Activated T-helper 1 cell treated with anti-CD3 and anti-CD28 coated beads, Interleukin-12 subunit alpha, Interleukin-12 subunit beta, Interleukin-2, Interleukin-4 antibody, amounts not matched to agents 30 ng/mL and 10 ng/mL and 1 ng/mL, durations not matched to agents 14 hours and 24 hours and 36 hours (primary cell): ENCODE data around the gene TH. TPM values are rescaled to one million over a fixed set of nuclear protein-coding genes. Genes with fewer than 3 reads are reported as not detected.

Experiments
- DNase-seq: peaks from one replicate; pipeline ENCODE4 v3.0.0; 2021; ENCODE audit warnings: low spot score
- H3K27ac Mint-ChIP-seq: one replicate; pipeline ENCODE4 v1.8.0; 2021; ENCODE audit warnings: mild to moderate bottlenecking, mixed read lengths
- H3K27me3 Mint-ChIP-seq: one replicate; pipeline ENCODE4 v1.8.0; 2022; ENCODE audit warnings: mild to moderate bottlenecking, moderate library complexity, mixed read lengths; ENCODE audit not compliant: insufficient read depth
- H3K36me3 Mint-ChIP-seq: one replicate; pipeline ENCODE4 v1.8.0; 2021; ENCODE audit warnings: low read depth, mixed read lengths
- H3K4me1 Mint-ChIP-seq: one replicate; pipeline ENCODE4 v1.8.0; 2021; ENCODE audit warnings: low read depth, mixed read lengths
- H3K4me3 Mint-ChIP-seq: one replicate; pipeline ENCODE4 v1.8.0; 2021; ENCODE audit warnings: mild to moderate bottlenecking, moderate library complexity, mixed read lengths
- H3K9me3 Mint-ChIP-seq: one replicate; pipeline ENCODE4 v1.8.0; 2021; ENCODE audit warnings: mixed read lengths
- intact Hi-C: fragments of 100-400 bp; cut with micrococcal nuclease; formaldehyde crosslinking; loops from one replicate; pipeline ENCODE4 v1.15.1; 2024
- total RNA-seq: library from RNA; stranded (reverse); gene quantifications from 2 replicates; pipeline ENCODE4 v1.2.3, GENCODE V29; 2022

TH gene
- total RNA-seq, 1 donor from 2014 or later: not detected

DNA sequence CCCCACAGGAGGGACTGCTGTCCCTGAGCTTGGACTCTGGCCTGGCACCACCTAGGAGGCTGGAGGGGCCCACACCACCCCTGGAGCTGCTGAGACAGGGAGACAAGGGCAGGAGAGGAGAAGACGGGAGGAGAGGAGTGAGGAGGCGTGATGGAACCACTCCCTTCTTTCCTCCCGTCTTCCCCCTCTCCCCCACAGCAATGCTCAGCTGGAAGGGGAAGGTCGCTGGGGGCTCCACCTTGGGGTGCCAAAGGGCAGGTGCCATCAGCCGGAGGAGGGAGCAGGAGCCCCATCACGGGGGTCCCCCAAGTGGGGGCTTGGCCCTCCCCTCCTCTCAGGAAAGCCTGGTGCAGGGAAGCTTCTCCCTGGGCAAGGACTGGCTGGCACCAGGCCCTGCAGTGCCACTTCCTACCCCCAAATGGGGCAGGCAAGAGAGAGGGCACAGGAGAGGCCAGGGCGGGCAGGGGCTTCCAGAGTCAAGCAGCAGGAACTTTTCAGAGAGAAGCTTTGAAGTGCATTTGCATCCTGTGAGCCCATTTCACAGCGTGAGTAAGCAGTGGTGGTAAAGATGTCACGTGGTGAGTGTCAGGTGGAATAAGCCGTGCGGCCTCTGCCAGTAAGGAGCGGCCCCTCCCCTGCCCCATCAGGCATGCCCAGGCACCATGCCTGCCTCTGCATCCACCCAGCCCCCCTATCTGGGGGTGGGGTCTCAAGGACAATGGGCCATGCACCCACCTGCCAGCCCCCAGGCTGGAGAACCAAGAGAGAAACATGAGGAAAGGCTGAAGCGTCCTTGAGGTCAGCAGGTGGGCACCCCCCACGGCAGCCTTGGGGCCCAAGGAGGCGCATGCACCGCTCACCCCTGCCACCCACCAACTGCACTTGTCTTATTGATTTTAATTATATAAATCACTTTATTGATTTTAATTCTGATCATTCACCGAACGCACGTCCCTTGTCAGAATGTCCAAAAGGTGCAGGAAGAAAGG, 37.3 kb downstream of the TH start:
- DNase-seq: no peak

DNA sequence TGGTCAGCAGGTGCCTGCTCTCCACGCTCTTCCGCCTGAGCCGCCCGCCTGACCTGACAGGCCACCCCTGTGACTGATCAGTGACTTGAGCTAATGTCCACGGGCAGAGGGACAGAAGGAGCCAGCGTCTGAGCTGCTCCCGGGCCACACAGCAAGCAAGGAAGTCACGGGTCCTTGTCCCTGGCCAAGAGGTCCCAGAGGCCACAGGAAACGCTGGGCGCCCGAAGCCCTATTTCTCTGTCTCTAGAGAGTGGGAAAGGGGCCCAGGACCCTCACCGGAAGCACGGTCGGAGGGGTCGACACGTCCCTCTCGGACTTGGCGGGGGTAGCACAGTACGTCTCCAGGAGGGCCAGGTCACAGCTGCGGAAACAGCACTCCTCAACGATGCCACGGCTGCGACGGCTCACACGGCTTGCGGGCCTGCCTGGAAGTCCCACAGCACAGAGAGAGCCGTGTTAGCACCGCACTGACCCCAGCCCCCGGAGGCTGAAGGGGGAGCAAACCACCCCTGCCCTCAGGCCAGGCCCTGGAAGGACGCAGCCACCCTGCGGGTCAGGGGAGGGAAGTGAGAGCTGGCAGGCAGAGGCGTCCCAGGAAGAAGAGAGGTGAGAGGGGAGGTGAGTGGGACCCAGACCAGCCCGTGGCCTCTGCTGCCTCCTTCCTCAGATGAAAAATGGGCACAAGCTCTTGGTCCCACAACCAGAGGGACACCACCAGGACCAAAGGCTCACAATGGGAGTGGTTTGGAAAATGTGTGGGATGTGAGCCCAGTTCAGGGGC, 38.2 kb downstream of the TH start:
- Mint-ChIP-seq H3K9me3 (peaks cover 4% of the 10 kb centered on the region), H3K4me1 (no peaks in the 10 kb centered on the region), H3K36me3 (no peaks in the 10 kb centered on the region), H3K27ac (no peak overlapping the region), H3K4me3 (no peak overlapping the region), H3K27me3 (peaks cover 43% of the 10 kb centered on the region)
- DNase-seq: no peak
- intact Hi-C loops: no loop called here

More for the DNA sequence above, 37.3 kb downstream of the TH start:
- Mint-ChIP-seq H3K4me3 (no peak overlapping the region), H3K36me3 (no peaks in the 10 kb centered on the region), H3K27me3 (peaks cover 40% of the 10 kb centered on the region), H3K27ac (no peak overlapping the region), H3K9me3 (peaks cover 4% of the 10 kb centered on the region), H3K4me1 (no peaks in the 10 kb centered on the region)
- intact Hi-C loops: no loop called here

DNA sequence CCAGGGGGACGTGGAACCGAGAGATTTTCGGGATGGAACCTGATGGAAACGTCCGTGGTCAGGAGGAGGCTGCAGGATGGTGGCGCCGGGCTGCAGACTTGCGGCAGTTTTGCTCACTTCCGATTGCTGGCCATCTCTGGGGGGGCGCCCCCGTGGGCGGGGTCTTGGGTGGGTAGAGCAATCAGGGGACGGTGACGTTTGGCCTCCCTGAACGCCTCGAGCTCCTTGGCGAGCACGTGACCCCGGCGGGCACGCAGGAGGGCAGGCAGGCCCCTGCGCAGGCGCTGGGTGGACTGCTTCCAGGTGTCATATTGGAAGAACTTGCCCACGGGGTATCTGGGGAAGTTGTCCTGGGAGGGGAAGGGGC, 38.8 kb downstream of the TH start:
- H3K27me3 Mint-ChIP-seq: peaks cover 41% of the 10 kb centered on the region
- H3K4me3 Mint-ChIP-seq: no peak overlapping the region
- intact Hi-C loops: no loop called here
- no peaks in the 10 kb centered on the region for H3K4me1 Mint-ChIP-seq
- DNase-seq: no peak
- H3K36me3 Mint-ChIP-seq: no peaks in the 10 kb centered on the region
- peaks cover 4% of the 10 kb centered on the region for H3K9me3 Mint-ChIP-seq
- H3K27ac Mint-ChIP-seq: no peak overlapping the region

DNA sequence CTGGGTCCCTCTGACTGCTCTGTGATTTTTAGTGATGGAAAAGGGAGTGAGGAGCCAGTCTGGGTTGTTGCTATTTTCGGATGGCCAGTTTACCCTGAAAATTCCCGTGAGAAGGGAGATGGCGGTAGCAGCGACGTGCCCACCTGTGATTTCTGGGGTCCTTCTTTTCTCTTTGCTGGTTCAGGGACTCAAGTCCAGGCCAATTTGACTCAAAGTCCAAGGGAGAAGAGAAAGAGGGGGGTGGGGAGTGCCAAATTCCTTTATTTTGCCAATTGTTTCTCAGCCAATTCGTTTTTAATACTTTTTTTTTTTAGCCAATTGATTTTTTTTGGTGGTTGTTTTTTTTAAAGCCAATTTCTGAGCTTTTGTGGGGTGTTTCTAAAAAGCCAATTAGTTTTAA, 39.4 kb downstream of the TH start:
- no peaks in the 10 kb centered on the region for H3K36me3 Mint-ChIP-seq
- H3K27me3 Mint-ChIP-seq: peaks cover 35% of the 10 kb centered on the region
- H3K27ac Mint-ChIP-seq: no peak overlapping the region
- DNase-seq: no peak
- H3K4me3 Mint-ChIP-seq: no peak overlapping the region
- H3K9me3 Mint-ChIP-seq: peaks cover 4% of the 10 kb centered on the region
- no peaks in the 10 kb centered on the region for H3K4me1 Mint-ChIP-seq
- intact Hi-C loops: no loop called here

DNA sequence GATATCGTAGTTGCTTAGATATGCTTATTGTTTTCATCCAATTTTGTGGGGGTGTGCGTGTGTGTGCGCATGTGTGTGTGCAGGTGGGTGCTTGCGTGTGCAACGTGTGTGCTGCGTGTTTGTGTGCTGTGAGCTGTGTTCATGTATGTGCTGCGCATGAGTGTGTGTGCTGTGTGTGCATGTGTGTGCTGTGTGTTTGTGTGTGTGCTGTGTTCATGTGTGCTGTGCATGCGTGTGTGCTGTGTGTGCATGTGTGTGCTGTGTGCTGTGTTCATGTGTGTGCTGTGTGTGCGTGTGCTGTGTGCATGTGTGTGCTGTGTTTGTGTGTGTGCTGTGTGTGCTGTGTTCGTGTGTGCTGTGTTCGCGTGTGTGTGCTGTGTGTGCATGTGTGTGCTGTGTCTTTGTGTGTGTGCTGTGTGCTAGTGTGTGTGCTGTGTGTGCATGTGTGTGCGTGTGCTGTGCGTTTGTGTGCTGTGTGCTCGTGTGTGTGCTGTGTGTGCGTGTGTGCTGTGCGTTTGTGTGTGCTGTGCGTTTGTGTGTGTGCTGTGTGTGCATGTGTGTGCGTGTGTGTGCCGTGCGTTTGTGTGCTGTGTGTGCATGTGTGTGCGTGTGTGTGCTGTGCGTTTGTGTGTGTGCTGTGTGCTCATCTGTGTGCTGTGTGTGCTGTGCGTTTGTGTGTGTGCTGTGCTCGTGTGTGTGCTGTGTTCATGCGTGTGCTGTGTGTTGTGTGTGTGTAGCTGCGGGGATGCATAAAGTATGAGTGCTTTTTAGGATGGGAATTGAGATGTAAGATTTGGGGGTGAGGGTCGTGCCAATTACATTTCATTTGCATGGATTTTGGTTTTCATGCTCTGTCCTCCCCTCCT, 40.0 kb downstream of the TH start:
- intact Hi-C loops: no loop called here
- peaks cover 31% of the 10 kb centered on the region for H3K27me3 Mint-ChIP-seq
- DNase-seq: no peak

DNA sequence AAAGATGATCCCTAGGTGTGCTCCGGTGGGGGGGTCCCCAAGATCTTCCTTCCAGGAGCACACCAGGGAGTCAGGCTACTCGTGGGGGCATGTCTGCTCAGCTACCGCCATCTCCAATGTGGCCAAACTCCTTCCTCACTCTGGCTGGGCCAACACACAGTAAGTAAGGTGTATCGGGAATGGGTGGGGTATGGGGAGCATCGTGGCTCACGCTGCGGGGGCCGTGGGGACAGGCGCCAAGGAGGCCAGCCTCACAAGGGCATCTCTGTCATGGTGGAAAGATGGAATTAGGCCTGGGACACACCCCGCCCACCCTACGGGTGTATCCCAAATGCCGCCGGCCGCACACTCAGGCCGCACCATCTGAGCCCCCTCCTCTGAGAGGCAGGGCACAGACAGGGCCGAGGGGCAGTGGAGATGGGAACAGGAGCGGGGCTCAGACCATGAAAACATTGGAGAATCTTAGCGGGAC, 40.7 kb downstream of the TH start:
- peaks cover 25% of the 10 kb centered on the region for H3K27me3 Mint-ChIP-seq

More for the DNA sequence above, 40.0 kb downstream of the TH start:
- H3K9me3 Mint-ChIP-seq: peaks cover 4% of the 10 kb centered on the region
- H3K4me3 Mint-ChIP-seq: no peak overlapping the region
- H3K36me3 Mint-ChIP-seq: no peaks in the 10 kb centered on the region
- no peak overlapping the region for H3K27ac Mint-ChIP-seq
- H3K4me1 Mint-ChIP-seq: no peaks in the 10 kb centered on the region

DNA sequence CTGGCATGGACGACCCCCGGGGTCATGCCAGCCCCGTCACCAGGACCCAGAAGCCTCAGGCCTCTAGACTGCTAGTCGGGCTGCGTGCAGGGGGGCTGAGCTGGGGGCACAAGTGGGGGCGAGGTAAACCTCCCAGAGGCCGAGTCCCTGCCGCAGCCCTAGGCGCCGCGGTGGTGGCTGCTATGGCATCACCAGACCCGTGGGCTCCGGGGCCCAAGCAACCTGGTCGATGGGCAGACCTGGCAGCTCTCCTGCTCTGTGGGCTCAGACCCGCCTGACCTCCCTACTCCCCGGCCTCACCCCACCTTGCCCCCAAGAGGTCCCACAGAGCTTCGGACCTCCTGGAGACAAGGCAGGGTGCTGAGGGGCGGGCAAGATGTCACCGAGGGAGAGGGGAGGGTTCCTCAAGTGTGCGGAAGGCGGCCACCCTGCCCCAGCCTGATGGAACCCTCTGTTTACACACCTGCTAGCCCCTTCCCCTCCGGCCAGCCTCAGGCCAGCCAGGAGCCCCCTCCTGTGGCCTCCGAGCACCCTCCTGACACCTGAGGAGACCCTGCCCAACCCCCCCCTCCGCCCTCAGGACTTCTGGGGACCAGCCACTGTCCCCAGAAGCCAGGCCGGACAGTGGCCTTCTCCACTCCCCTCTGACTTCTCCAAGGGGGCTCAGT, 41.8 kb downstream of the TH start:
- no peaks in the 10 kb centered on the region for H3K4me1 Mint-ChIP-seq
- no peak overlapping the region for H3K27ac Mint-ChIP-seq
- H3K4me3 Mint-ChIP-seq: no peak overlapping the region

More for the DNA sequence above, 40.7 kb downstream of the TH start:
- Mint-ChIP-seq H3K27ac (no peak overlapping the region), H3K4me1 (no peaks in the 10 kb centered on the region), H3K36me3 (no peaks in the 10 kb centered on the region), H3K4me3 (no peak overlapping the region), H3K9me3 (peaks cover 4% of the 10 kb centered on the region)
- DNase-seq: no peak
- intact Hi-C loops: no loop called here

DNA sequence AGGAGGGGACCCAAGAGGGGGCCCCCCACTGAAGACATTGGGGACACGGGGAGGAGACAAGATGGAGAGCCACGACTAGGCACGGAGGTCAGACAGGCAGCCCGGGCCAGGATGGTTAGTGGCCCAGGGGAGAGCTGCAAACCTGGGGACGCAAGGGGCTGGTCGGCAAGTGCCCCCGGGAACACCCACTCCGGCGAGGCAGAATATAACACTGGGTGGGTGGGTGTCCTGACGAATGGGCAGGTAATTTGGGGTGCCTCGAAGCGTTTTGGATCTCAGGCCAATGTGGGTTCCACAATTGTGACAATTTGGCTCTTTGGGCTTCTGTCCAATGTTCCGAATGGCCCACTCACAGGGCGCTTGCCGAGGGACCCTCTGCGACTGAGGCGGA, 42.3 kb downstream of the TH start:
- Mint-ChIP-seq H3K36me3 (no peaks in the 10 kb centered on the region), H3K4me1 (no peaks in the 10 kb centered on the region), H3K27ac (no peak overlapping the region), H3K27me3 (peaks cover 15% of the 10 kb centered on the region), H3K9me3 (peaks cover 9% of the 10 kb centered on the region), H3K4me3 (no peak overlapping the region)
- intact Hi-C loops: no loop called here
- DNase-seq: no peak

More for the DNA sequence above, 41.8 kb downstream of the TH start:
- no peaks in the 10 kb centered on the region for H3K36me3 Mint-ChIP-seq
- H3K9me3 Mint-ChIP-seq: peaks cover 5% of the 10 kb centered on the region
- H3K27me3 Mint-ChIP-seq: peaks cover 15% of the 10 kb centered on the region
- intact Hi-C loops: no loop called here
- DNase-seq: no peak

DNA sequence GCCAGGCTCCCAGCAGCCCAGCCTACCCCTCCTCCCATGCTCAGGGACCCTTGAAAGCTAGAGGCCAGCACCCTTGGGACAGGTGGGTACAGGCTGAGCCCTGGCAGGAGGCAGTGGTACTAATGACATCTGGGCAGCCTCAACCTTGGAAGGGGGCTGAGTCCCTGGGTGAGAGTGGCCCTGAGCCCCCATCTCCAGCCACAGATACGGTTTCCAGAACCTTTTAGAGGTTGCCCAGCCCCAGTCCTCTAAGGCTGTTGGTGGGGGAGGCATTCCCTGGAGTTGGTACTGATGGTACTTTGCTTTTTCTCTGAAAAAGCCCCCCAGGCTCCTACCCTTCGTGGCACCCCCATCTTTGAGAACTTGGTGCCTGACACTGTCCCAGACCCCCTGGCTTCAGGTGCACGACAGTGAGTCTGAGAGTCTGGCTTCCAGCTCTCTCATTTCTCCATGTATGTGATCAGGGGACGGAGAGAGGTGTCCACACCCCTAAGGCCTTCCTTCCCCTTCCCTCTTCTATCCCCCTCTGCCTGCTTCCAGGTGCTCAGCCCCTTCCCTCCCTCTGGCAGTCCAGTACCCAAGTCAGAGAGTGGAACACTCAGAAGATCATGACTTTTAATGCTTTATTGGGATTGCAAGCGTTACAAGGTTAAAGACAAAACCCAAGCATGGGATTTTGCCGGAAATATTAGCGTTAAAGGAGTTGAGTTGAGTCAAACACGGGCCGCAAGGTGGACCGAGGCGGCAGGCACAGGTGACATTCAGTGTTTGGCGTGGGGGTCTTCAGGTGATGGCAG, 42.9 kb downstream of the TH start:
- intact Hi-C loops: no loop called here
- Mint-ChIP-seq H3K9me3 (peaks cover 9% of the 10 kb centered on the region), H3K36me3 (no peaks in the 10 kb centered on the region), H3K27ac (no peak overlapping the region), H3K27me3 (peaks cover 14% of the 10 kb centered on the region), H3K4me3 (no peak overlapping the region), H3K4me1 (no peaks in the 10 kb centered on the region)
- DNase-seq: no peak

DNA sequence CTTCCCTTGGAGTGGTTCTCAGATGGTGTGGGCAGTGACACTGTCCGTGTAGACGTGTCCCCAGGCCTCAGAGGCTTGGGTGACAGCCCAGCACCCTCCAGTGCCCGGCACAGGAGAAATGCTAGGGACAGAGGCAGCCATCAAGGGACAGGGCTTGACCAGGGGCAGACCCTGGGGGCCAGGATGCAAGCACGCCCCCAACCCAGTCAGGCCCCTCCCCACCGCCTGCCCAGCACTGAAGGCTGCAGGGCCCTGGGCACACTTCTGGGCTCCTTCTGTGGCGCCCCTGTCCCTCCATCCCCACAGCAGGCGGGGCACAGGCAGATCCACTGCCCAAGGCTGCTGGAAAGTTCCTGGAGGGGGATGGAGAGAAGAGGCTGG, 43.5 kb downstream of the TH start:
- intact Hi-C loops: no loop called here
- no peak for DNase-seq
- Mint-ChIP-seq H3K9me3 (peaks cover 9% of the 10 kb centered on the region), H3K4me1 (no peaks in the 10 kb centered on the region), H3K27me3 (peaks cover 9% of the 10 kb centered on the region), H3K36me3 (no peaks in the 10 kb centered on the region), H3K27ac (no peak overlapping the region), H3K4me3 (no peak overlapping the region)

DNA sequence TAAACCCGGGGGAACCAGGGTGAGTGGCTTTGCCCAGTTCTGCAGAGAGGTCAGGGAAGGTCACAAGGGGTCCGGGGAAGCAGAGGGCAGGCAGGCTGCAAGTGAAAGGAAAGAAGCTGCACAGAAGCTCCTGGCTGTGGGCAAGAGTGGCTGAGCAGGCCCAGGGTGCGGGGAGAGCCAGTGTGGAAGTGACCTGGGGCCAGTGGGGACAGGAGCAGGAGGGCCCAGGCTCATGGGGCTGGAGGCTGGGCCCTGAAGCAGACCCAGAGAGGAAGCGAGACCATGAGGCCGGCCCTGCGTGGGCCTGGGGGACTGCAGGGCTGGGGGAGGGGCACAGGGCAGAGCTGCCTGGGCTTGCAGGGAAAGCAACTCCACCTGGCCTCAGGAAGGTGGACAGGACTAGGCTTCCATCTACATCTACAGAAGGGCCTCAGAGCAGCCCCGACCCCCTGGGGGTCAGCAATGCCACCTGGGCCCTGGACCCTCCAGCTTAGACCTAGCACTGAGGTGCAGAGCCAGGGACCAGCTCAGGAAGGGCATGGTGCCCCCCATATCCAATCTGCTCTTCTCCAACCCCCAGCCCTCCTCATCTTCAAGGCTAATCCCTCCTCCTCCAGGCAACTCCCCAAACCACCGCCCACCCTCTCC, 44.0 kb downstream of the TH start:
- Mint-ChIP-seq H3K36me3 (no peaks in the 10 kb centered on the region), H3K27ac (no peak overlapping the region), H3K9me3 (peaks cover 9% of the 10 kb centered on the region), H3K4me3 (no peak overlapping the region), H3K4me1 (no peaks in the 10 kb centered on the region), H3K27me3 (peaks cover 7% of the 10 kb centered on the region)
- intact Hi-C loops: no loop called here
- DNase-seq: no peak
